Posterior cingulate gyrus (tissue), 11 donors: ENCODE measurements around the gene MSANTD2.

Source experiments
- DNase-seq, 10 donors: peaks; one replicate each; pipeline versions ENCODE4 v3.0.0 to v3.0.0-alpha.2; 2020 to 2021; ENCODE audit warnings: mixed read lengths in 3 of 10
- intact Hi-C: fragments of 100-400 bp; cut with DNase I; formaldehyde crosslinking; loops from one replicate; pipeline ENCODE4 v1.15.1; 2023

Gene MSANTD2

GRCh38 chr11:124758355-124759265 is 41.6 kb downstream of the MSANTD2 start:
- peak; percentile 64 to 96 (median 76) for DNase-seq
- intact Hi-C loops = no loop called here

DNA sequence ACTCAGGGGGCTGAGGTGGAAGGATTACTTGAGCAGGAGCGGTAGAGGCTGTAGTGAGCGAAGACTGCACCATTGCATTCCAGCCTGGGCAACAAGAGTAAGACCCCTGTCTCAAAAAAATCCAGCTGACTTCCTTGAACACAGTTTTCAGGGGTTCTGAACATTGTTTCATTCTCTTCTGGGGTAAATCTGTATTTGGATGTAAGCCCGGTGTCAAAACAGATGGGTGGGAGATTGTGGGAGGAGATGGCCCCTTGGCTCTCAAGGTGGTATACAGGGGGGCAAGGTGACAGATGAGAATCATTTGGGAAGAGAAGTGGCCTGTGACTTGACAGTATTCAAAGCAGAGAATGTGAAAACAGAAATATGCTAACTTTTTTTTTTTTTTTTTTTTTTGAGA is 42.9 kb downstream of the MSANTD2 start:
- intact Hi-C loops = no loop called here
- no peak for DNase-seq

DNA sequence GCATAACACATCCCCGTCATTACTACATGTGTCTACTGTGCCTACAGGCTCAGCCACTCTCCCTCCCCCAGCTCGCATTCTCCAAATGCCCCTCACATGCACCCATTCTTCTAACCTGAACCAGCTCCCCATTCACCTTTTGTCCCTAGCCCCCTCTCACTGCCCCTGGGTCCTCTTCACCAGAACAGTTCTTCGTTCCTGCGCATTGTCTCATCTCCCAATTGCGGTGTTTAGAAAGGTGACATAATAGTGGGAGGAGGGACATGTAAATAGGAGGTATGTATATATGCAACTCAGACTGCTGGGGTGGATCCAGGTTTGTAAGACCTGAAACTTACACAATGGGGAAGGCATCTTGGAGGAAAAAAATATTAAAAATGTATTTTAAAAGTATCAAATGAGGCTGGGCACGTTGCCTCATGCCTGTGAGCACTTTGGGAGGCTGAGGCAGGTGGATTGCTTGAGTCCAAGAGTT is 43.4 kb downstream of the MSANTD2 start:
- intact Hi-C loops = no loop called here
- DNase-seq = no peak

DNA sequence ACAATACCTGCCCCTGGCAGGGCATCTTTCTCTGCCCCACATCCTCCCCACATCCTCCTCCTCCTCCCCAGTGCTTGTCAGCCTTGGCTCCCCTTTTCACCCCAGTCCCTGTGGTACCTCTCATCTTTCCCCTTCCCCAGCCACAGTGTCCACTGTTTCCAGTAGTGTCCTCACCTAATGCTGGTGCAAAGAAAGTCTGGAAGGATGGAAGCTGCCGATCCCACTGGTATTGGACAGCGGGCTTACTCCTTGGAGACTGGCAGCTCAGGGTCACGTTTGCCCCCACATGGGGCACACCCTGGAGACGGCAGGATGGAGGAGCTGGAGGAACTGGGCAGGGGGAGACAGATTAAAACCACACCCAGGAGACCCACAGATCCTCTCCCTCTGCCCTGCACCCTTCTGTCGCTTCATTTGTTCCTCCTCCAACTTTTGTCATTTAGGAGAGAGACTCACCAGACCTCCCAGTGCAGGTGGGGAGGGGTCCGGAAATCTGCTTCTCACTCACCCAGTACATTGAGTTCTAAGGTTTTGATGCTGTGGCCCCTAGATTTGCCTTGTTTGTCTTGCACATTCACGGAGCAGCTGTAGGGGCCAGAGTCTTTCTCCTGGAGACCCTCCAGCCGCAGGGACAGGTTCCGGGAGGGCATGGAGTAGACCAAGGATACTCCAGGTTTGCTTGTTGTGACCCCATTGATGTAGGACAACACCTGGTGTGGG is 44.0 kb downstream of the MSANTD2 start:
- DNase-seq = no peak
- intact Hi-C loops = no loop called here

DNA sequence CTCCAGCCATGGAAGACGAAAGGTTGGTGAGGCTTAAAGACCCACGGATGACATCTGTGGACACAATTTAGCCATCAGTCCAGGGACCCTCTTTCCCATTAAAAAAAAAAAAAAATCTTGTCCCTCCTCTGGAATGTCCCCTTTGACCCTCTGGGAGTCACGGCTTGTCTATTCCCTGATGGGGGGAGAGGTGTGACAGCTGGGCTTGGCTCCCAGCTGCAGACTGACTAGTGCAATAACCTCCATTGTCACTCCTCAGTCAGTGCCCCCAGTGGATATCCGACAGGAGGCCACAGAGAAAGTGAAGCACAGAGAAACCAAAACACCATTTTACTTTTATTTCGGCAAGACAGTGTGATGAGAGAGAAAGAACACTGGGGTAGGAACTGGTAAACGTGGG is 45.5 kb downstream of the MSANTD2 start:
- DNase-seq = no peak
- intact Hi-C loops = no loop called here

- intact Hi-C loops = no loop called here
- no peak for DNase-seq
These were observed 45.9 kb downstream of the MSANTD2 start for GRCh38 chr11:124754309-124754708.

- no peak for DNase-seq
- intact Hi-C loops = no loop called here
These were observed 46.6 kb downstream of the MSANTD2 start for GRCh38 chr11:124753624-124754023.

DNA sequence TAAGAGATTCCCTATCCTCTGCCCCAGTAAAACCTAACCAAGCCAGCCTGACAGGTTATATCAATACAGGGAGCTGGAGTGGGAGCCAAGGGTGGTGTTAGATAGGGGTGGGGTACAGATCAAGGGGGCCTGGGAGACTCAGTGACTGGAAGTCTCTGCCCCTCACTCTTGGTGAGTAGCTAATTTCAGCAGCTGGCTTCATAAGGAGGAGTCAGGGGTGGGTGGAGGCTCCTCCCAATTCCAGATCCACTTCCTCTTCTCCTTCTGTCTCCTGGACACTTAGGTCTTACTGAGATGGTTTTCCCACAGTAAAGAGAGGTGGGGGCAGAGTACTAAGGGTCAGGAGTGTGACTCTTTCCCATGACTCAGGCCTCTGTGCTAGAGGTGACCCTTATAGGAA is 47.0 kb downstream of the MSANTD2 start:
- intact Hi-C loops = no loop called here
- no peak for DNase-seq

DNA sequence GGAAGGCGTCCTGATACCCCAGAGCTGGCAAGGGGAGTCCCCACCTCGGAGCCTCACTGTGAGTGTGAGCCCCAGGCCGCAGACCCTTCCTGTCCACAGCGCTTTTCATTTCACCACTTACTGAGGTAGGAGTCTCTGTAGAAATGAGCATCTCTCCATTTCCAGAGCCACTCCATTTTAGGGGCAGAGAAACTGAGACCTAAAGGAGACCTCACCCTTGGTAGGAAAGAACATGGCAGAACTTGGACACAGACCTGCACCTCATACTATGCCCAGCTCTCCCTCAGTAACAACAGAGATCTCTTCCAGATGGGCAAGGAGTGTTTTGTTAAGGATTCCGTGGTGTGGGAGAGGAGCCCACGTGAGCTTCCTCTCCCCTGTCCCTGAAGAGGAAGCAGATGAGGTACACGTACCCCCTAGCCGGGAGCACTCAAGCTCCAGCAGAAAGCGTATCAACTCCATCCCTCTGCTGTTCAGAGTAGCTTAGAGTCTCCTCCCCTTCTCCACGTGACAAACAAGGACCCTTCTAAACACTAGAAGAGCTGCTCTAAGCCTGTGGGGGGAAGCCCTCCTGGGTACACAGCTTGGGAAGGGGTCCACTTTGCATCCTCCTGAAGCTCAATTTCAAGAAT is 47.6 kb downstream of the MSANTD2 start:
- intact Hi-C loops = no loop called here
- no peak for DNase-seq

GRCh38 chr11:124751741-124752470 is 48.3 kb downstream of the MSANTD2 start, which contains the start of gene VSIG2:
VSIG2 (minus strand) TSS chr11:124752255; CDS start chr11:124752137, 118 bp downstream.
- DNase-seq = peak in 2 of 10 donors; percentile 69 to 82
- intact Hi-C loops = no loop called here

GRCh38 chr11:124751391-124751740 is 48.8 kb downstream of the MSANTD2 start:
- intact Hi-C loops = no loop called here
- no peak for DNase-seq

- intact Hi-C loops = no loop called here
- no peak for DNase-seq
These were observed 50.3 kb downstream of the MSANTD2 start for GRCh38 chr11:124749912-124750311.

- intact Hi-C loops = no loop called here
- peak in 1 of 10 donors; percentile 78 for DNase-seq
These were observed 51.5 kb downstream of the MSANTD2 start for GRCh38 chr11:124748481-124749343.

DNA sequence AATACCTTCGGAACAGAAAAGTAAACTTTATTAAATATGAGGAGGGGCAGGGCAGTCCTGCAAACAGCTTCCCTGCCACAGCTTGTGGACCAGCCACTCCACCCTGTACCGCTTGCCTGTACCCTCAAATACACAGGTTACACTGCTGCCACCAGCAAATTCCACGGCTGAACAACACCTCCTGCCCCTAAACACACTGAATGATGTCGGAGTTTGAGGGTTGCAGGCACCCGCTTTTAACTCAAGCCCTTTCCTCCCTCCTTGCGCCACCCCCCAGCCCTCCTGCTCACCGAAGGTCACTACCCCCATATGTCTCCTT is 52.1 kb downstream of the MSANTD2 start:
- intact Hi-C loops = no loop called here
- no peak for DNase-seq

- intact Hi-C loops = no loop called here
- no peak for DNase-seq
These were observed 52.7 kb downstream of the MSANTD2 start for GRCh38 chr11:124747406-124748099.

DNA sequence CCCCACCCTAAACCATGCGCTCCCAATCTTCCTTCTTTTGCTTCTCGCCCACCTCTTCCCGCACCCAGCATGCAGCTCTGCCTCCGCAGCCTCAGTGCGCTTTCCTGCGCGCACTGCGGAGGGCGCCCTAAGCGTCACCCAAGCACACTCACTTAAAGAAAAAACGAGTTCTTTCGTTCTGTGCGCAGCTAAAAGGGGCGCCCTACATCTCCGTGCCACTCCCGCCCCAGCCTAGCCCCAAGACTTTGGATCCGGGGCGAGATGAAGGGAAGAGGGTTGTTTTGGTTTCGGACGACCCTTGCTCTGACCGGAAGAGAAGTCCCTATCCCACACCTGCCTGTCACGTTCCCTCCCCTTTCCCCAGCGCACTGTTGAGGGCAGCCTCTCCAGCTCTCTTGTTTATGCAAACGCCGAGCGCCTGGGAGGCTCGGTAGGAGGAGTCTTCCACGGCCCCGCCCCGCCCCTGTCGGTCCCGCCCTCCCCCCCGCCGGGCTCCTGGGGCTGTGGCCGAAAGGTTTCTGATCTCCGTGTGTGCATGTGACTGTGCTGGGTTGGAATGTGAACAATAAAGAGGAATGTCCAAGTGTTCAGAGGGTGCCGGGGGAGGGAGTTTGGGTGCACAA is 53.5 kb downstream of the MSANTD2 start:
- DNase-seq = peak in 5 of 10 donors; percentile 50 to 92 (median 80)
- intact Hi-C loops = no loop called here

- DNase-seq = peak in 1 of 10 donors; percentile 70
- intact Hi-C loops = no loop called here
These were observed 54.2 kb downstream of the MSANTD2 start for GRCh38 chr11:124745835-124746620.
